ENCODE measurements around the gene RILPL1.
"Not testable (repeated sequence)": the region's sequence is repeated elsewhere in the genome, so short reads cannot be mapped to it uniquely, and the experiment has no call there.

Gene RILPL1

DNA sequence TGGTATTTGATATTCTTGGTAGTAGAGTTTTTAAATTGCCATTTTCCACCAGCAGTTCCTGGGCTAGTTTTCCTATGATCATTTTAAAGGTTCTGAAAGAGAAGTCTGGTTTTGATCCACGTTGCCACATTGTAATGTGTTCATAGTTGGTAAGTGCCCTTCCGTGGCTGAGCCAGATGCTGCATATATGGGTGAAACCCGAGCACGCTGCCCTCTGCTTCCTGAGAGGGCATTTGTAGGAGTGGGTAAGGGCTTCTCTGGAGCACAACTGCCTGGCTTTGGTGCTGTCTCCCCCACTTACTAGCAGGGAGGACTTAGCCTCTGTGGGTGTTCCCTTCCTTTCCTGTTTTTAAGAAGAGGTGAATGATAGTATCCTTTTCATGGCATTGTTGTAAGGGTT is 68.4 kb downstream of the RILPL1 start:
- DNase-seq (ENCODE audit: low read depth) = no peak

DNA sequence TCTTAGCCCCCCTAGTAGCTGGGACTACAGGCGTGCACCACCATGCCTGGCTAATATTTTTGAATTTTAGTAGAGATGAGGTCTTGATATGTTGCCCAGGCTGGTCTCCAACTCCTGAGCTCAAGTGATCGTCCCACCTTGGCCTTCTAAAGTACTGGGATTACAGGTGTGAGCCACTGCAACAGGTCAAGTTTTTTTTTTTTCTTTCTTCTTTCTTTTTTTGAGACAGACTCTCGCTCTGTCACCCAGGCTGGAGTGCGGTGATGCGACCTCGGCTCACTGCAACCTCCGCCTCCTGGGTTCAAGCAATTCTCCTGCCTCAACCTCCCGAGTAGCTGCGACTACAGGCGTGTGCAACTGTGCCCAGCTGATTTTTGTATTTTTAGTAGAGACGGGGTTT is 70.3 kb downstream of the RILPL1 start:
- DNase-seq (ENCODE audit: low read depth) = not testable (repeated sequence)

DNA sequence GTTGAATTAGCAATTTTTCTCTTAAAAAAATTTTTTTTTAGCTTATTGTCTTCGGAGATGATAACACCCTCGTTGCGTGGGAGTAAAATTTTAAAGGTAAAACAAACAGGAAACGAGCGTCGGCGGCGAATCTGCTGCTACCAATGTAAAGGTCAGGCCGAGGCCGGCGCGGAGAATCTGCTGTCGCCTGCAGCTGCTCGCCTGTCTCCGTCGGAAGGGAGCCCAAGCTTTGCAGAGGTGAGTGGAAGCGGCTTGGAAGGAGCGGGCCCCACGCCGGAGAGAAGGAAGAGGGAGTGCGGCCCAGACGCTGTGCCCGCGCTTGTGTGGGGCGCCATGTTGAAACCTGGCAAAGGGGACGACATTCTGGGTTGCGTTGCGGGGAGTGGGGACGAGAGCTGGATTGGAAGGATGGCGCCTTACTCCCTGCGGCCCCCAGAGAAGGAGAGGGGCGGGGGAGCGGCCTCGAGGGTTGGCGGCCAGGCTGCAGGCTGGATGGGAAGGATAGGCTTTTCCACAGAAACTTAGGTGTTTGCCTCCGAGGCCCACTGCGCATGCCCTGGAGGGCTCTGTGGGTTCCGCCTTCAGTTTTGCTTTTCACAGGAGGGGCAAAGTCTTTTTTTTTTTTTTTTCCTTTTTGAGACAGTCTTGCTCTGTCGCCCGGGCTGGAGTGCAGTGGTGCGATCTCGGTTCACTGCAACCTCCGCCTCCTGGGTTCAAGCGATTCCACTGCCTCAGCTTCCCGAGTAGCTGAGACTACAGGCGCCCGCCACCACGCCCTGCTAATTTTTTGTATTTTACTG is 75.3 kb downstream of the RILPL1 start, which contains the start of gene SNRNP35:
TSS of gene SNRNP35 (plus strand) at position 160 of the 800 bp plus-strand sequence. CDS start 7,402 bp downstream, outside the sequence.
- DNase-seq (ENCODE audit: low read depth) = peak; percentile 69

DNA sequence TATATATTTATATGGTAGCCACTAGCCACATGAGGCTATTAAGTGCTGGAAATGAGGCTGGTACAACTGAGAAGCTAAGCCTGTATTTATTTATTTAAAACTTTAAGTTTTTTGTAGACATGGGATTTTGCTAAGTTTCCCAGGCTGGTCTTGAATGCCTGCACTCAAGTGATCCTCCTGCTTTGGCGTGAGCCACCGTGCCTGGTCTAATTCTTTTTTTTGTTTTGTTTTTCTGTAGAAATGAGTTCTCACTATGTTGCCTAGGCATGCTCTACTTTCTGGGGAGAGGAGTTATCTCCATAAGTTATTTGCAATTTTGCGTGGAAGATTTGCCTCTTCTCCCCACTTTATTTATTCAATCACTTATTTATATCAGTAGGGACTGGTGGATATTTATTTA is 80.4 kb downstream of the RILPL1 start:
- DNase-seq (ENCODE audit: low read depth) = no peak

DNA sequence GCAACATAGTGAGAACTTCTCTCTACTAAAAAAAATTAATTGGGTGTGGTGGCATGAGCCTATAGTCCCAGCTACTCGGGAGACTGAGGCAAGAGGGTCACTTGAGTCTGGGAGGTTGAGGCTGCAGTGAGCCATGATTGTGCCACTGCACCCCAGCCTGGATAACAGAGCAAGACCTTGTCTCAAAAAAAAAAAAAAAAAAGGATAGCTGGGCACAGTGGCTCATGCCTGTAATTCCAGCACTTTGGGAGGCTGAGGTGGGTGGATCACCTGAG is 81.3 kb downstream of the RILPL1 start:
- not testable (repeated sequence) for DNase-seq (ENCODE audit: low read depth)

DNA sequence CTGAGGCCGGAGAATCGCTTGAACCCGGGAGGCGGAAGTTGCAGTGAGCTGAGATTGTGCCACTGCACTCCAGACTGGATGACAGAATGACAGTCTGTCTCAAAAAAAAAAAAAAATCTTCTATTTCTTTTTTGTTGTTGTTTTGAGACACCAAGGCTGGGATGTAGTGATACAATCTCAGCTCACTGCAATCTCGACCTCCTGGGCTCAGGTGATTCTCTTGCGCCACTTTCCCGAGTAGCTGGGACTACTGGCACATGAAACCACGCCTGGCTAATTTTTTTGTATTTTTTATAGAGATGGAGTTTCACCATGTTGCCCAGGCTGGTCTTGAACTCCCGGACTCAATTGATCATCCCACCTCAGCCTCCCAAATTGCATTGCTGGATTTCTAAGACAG is 82.9 kb downstream of the RILPL1 start:
- DNase-seq (ENCODE audit: low read depth) = no peak

DNA sequence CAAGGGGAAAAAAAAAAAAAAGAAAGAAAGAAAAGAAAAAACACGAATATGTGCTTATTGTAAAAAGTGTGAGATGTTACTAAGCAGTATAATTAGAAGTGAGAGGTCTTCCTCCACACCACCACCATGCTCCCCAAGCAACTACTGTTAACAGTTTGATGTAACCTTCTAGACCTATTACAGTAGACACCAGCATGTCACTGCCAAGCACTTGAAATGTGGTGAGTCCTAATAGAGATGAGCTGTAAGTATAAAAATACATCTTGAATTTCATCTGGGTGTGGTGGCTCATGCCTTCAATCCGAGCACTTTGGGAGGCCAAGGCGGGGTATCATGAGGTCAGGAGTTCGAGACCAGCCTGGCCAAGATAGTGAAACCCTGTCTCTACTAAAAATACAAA is 83.7 kb downstream of the RILPL1 start:
- DNase-seq (ENCODE audit: low read depth) = no peak

DNA sequence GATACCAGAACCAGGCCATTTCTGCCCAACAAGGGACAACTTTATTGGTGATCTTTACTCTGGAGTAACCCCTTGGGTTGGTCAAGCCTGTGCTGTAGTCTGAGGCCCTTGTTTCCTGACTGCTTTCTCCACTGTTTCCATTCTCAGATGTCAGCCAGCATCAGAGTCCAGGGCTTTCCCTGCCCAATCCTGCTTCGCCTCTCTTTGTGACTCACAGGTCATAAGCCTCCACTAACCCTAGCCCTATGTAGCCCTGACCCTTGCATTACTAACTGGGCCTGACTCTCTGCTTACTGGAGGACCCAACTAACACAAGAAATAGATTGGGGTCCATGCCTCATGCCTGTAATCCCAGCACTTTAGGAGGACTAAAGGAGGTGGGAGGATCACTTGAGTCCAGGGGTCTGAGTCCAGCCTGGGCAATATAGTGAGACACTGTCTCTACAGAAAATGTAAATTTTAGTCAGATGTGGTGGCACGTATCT is 84.2 kb downstream of the RILPL1 start:
- DNase-seq (ENCODE audit: low read depth) = no peak

DNA sequence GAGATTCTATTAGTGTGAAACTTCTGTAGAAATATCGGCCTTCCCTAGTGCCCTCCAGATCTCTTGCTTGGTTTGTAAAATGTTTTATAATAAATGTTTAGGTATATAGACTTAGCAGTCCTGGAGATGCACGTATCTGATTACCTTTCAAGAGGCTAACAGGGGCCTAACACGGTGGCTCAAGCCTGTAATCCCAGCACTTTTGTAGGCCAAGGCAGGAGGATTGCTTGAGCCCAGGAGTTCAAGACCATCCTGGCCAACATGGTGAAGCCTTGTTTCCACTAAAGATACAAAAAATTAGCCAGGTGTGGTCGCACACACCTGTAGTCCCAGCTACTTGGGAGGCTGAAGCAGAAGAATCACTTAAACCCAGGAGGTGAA is 87.2 kb downstream of the RILPL1 start:
- DNase-seq (ENCODE audit: low read depth) = no peak

DNA sequence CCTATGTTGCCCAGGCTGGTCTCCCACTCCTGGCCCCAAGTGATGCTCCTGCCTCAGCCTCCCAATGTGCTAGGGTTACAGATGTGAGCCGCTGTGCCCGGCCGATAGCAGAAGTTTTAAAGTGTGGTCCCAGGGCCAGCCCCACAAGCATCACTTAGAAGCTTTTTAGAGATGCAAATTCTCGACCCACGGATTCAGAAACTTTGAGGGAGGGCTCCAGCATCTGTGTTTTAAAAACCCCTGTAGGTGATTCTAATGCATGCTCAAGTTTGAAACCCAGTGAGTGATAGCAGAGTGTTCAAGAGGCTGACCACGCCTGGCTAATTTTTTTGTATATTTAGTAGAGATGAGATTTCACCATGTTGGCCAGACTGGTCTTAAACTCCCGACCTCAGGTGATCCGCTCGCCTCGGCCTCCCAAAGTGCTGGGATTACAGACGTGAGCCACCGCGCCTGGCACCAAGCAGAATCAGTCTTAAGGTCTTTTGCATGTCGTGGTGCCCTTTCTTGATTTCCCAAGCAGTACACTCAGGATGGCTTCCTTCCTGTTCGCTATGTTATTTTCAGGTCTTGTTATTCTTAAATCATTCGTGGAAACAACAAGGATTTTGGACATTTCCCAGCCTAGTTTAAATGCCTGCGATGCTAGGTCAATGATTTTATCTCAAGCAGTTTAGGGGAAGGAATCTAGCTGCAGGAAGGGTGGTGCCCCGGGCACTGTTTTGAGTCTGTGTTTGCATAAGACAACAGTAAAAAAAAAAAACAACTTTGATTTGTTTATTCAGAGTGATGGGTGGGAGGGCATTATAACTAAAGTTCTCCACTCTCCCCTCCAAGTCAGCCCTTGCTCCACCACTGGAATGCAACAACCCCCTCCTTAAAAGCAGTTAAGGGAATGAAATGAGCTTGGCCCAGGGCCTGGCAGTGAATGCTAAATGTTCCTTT is 87.9 kb downstream of the RILPL1 start:
- no peak for DNase-seq (ENCODE audit: low read depth)

DNA sequence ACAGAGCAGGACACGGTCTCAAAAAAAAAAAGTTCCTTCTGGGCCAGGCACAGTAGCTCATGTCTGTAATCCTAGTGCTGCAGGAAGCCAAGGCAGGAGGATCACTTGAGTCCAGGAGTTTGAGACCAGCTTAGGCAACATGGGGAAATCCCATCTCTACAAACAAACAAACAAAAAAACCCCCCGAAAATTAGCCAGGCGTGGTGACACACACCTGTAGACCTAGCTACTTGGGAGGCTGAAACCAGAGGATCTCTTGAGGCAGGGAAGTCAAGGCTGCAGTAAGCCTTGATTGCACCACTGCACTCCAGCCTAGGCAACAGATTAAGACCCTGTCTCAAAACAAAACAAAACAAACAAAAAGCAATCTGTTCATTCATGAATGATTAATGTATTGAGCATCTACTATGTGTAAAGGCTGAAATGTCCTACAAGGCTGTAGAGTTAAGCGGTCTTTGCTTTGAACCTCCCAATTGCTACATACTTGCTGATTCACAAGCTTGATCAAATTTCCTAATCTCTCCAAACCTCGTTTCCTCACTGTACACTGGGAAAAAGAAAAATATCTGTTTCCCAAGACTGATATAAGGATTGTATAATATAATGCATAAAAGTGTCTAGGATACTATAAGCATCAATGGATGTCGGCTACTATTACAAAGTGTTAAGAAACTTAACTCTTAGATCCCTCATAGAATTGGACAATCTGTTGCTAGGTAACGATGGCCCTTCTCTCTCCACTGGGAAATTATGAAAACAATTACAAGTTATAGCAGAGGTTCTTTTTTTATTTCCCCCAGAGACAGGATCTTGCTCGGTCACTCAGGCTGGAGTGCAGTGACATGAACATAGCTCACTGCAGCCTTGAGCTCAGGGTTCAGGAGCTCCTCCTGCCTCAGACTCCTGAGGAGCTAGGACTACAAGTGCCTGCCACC is 89.2 kb downstream of the RILPL1 start:
- no peak for DNase-seq (ENCODE audit: low read depth)

DNA sequence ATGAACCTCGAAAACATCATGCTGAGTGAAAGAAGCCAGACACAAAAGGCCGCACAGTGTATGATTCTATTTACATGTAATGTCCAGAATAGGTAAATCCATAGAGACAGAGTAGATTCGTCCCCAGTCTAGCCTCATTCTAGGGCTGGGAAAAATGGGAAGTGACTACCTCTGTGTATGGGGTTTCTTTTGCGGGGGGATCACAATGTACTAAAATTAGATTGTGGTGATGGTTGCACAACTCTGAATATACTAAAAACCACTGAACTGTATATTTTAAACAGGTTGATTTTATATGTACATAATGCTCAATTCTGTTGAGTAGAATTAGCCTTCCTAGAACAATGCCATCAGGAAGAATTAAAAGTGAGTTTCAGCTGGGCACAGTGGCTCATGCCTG is 90.7 kb downstream of the RILPL1 start:
- no peak for DNase-seq (ENCODE audit: low read depth)

DNA sequence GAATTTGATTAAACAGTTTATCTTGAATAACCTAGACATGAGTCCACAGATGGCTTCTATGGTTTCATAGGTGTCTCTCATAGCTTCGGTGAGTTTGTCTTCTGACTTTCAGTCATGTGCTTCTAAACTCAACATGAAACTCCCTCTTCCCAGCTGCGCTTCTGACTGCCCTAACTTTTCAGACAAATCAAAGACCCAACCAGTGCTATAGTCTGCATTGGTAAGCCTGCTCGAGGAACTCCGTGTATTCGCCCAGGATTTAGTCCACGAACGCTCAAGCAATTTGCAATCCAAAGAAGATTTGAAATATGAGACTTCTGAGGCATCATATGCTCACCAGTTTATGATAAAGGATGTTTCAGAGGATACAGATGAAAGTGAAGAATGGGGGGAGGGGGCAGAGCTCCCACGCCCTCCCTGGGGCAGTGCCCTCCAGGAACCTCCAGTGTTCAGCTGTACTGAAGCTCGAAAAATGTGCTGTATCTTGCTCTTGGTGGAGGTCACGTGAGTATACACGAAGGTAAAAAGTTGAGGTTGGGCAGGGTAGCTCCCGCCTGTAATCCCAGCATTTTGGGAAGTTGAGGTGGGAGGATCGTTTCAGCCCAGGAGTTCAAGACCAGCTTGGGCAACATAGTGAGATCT is 91.9 kb downstream of the RILPL1 start:
- DNase-seq (ENCODE audit: low read depth) = no peak

DNA sequence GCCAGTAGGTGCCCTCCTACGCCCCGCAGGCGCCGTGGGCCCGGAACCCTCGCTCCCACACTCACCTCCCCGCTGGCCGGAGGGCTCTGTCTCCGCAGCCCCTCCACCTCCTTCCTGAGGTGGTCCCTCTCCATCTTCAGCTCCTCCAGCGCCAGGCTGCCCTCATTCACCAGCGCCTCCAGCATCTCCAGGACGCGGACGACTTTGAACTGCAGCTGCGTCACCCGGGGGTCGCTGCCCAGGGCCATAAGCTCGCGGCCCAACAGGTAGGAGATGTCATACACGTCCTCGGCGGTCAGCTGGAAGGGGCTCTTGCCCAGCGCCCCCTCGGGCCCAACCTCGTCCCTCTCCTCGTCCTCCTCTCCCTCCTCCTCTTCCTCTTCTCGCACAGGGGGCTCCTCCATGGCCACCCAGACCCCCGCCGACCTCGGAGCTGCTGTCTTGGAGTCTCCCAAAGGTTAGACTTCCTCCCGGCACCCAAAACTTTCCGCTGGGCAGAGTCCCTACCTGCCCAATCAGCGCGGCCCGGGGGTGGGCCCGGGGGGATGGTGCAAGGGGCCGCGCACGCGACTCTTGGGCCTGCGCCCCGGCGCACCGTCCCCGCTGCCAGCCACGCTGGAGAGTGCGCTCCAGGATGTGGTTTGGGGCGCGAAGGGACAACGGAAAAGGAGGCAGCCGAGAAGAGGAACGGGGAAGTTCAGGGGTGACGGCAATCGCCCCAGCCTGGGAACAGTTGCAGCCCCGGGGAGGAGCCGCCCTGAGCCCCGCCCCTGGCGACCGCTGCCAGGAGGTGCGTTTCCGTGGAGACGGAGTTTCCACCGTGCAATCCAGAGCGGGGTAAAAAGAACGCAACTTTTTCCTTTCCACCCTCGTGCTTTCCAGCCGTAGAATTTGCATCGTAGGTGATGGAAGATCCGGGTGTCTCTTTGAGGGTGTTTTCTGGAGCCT is 97.2 kb downstream of the RILPL1 start, which contains the start of gene RILPL2:
TSS of gene RILPL2 (minus strand) at position 668 of the 948 bp plus-strand sequence. CDS start at position 404, 264 bp downstream.
- peak; percentile 15 for DNase-seq (ENCODE audit: low read depth)

DNA sequence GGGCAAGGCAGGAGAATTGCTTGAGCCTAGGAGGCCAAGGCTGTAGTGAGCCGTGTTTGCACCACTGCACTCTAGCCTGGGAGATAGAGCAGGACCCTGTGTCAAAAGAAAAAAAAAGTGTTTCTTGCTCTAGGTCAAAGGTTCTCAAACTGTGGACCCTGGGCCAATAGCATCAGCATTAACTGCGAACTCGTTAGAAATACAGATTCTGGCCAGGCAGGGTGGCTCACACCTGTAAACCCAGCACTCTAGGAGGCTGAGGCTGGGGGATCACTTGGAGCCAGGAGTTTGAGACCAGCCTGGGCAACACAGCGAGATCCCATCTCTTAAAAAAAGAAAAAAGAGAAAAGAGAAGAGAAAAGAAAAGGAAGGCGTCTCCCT is 97.9 kb downstream of the RILPL1 start:
- no peak for DNase-seq (ENCODE audit: low read depth)

DNA sequence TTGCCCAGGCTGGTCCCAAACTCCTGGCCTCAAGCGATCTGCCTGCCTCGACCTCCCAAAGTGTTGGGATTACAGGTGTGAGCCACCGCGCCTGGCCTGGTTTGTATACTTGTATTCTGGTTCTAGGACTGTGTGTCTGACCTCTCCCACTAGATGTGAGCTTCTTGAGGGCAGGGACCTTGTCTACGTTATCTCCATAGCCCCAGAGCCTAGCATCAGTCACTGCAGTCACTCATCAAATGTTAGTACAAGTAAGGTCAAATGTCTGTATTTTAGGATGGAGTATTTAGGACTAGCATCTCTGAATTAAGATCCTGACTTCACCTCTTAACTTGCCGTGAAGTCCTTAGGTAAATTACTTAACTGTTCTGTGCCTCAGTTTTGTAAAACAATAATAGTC is 99.9 kb downstream of the RILPL1 start:
- DNase-seq (ENCODE audit: low read depth) = no peak

DNA sequence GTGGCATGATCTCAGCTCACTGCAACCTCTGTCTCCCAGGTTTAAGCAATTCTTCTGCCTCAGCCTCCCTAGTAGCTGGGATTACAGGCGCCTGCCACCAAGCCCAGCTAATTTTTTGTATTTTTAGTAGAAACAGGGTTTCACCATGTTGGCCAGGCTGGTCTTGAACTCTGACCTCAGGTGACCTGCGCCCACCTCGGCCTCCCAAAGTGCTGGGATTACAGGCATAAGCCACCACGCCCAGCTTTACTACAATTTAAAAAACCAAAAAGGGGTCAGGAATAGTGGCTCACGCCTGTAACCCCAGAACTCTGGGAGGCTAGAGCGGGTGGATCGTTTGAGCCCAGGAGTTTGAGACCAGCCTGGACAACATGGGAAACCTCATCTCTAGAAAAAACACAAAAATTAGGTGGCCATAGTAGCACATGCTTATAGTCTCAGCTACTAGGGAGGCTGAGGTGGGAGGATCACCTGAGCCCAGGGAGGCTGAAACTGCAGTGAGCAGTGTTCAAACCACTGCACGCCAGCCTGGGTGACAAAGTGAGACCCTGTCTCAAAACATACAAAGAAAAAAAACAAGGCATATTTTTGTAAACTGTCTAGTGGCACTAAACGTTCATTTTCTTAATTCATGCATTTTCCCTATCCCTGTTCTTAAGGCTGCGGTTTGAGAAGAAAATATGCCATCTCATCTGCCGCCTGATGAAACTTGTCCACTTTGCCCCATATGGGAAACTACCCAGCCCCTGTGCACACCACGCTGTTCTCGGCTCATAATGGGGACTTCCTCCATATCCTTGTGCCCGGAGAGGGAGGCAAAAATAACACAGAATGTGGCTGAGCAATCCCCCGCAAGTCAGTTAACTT is 101.3 kb downstream of the RILPL1 start:
- not testable (repeated sequence) for DNase-seq (ENCODE audit: low read depth)

DNA sequence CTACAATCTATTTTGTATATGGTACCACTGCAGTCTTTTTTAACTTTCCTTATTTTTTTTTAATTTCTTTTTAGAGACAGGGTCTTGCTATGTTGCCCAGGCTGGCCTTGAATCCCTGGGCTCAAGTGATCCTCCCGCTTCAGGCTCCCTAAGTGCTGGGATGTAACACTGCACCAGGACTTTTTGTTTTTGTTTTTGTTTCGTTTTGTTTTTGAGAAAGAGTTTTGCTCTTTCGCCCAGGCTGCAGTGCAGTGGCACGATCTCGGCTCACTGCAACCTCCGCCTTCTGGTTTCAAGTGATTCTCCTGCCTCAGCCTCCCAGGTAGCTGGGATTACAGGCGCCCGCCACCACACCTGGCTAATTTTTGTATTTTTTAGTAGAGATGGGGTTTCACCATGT is 104.4 kb downstream of the RILPL1 start:
- DNase-seq (ENCODE audit: low read depth) = not testable (repeated sequence)

DNA sequence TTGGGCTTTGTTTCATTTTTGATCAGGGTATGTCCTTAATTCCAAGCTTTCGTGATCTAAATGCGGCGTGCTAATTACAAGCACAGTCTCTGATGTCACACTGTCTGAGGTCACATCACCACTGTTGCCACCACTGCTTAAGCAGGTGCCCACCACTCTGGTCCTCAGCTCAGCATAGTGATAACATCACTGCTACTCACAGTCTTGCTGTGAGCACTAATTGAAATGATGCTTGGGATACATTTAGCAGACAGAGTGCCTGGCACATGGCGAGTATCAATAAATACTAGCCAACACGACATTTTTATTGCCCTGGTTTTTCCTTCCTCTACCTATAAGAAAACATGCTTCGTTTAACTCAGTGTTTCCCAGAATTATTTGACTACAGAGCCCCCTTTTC is 104.9 kb downstream of the RILPL1 start:
- DNase-seq (ENCODE audit: low read depth) = no peak
